GM12892 (cell line): Measurements from ENCODE around the gene KAT2B.
"Not testable (repeated sequence)": the region's sequence is repeated elsewhere in the genome, so short reads cannot be mapped to it uniquely, and the experiment has no call there.

Experiments
- DNase-seq: peaks from one replicate; pipeline ENCODE4 v3.0.0; 2011; ENCODE audit not compliant: insufficient read length
- FAIRE-seq: peaks from 2 replicates; lab custom pipeline; 2011; peaks lifted over from hg19 to GRCh38; lab: Jason Lieb, UNC
- POLR2A ChIP-seq: IDR thresholded peaks from 2 replicates; pipeline ENCODE4 v1.6.1; 2011; ENCODE audit warnings: low read depth, low read length, control low read depth
- POLR2AphosphoS5 ChIP-seq: IDR thresholded peaks from 2 replicates; pipeline ENCODE4 v1.6.1; 2011; ENCODE audit warnings: low read depth, low read length, control low read depth
- TAF1 ChIP-seq: IDR thresholded peaks from 2 replicates; pipeline ENCODE4 v1.6.1; 2011; ENCODE audit warnings: low read depth, mild to moderate bottlenecking, control low read depth, low read length, borderline replicate concordance

KAT2B gene

DNA sequence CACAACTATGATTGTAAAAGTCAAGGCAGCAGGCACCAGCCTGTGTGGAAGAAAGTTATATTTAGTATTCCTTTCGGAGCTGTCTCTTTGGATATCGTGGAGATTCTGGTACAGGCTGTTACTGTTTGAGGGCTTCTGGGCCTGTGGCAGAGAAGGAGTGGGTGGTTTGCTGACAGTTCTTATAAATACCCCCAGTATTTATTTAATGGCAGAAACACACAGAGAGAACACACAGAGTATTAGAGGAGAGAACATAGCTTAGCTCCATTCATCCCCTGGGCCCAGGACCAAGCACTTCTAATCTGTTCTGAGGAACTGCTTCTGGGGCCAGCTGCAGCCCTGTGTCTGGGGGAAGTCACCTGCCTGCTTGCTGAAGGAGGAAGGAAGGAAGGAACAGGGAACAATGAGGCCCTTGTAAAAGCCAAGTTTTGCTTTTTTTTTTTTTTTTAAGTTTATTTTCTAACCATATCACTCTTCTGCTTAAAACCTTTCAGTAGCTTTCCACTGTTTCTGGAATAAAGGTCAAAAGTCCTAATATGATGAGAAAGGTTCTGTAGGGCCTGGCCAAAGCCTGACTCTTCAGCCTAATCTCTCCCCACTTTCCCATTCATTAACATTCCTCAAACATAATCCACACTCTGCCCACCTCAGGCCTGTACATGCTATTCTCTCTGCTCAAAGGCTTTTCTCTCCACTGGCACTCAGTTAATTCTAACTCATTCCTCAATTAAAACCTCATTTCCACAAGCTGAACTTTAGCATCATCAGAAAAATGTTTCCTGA lies 16.4 kb upstream of the KAT2B start:
- DNase-seq (no peak), FAIRE-seq (no peak)
- no peak for TF ChIP-seq POLR2A
- TF ChIP-seq POLR2AphosphoS5: no peak
- TF ChIP-seq TAF1: no peak

DNA sequence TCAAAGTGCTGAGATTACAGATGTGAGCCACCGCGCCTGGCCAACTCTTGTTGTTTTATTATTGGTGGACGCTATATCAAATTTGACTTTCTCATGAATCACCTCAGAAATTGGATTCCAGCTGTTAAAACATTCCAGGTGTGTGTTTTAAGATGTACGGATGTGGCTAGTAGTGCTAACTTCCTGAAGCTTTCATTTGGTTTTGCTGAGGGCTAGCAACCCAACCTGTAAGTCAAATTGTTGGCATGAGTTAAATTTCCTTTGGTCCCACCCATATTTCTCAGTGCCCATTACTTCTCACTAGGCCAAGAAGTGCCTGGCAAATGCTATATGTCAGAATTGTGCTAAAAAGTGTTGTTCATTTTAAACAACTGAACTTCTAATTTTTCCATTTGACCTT lies 13.1 kb upstream of the KAT2B start:
- no peak for FAIRE-seq
- DNase-seq: no peak
- TF ChIP-seq POLR2AphosphoS5 (no peak), POLR2A (no peak), TAF1 (no peak)

DNA sequence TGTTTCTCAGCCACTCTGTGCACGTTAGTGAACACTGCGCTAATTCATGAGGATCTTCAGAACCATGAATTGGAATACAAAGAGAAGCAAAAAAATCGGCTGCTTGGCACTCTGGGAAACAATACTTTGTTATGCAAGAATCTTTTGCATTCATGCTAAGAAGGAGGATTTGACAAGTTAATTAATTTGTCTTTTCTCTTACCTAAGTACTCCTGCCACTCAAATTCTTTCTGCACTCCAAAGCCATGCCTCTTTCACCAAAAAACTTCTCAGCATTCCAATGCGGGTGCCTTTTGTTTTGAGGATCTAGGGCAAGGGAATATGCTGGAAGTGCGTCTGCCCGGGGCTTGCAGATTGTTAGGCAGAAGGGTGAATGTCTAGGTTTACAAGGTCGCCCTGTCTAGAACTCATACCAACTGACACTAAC lies 11.3 kb upstream of the KAT2B start:
- FAIRE-seq (no peak), DNase-seq (no peak)
- TF ChIP-seq TAF1: no peak
- TF ChIP-seq POLR2AphosphoS5: no peak

DNA sequence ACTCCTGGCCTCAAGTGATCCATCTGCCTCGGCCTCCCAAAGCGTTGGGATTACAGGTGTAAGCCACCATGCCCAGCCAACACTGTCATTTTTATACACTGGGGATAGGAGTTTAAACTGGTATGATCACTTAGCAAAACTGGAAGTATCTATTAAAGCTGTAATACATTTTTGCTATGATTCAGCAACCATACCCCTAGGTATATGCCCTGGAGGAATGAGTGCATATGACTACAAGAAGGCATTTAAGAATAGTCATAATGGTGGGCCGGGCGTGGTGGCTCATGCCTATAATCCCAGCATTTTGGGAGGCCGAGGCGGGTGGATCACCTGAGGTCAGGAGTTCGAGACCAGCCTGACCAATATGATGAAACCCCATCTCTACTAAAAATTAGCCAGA lies 8.3 kb upstream of the KAT2B start:
- FAIRE-seq, DNase-seq: not testable (repeated sequence)

DNA sequence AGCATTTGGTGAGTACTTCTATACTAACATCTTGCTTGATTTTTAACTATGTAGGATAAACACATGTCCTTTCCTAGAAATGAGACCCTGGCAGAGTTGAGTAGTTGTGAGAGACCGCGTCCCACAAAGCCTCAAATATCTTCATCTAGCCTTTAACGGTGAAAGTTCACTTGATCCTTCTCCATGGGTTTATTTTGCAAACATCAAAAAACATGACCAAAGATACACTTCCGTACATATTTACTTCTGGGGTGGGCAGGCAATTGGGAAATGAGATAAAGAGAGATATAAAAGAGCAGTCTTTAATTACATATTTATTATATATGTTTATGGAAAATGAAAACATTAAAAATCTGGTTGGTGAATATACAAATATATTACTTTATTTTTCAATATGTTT lies 5.2 kb upstream of the KAT2B start:
- TF ChIP-seq TAF1: no peak
- TF ChIP-seq POLR2AphosphoS5: no peak
- DNase-seq (no peak), FAIRE-seq (no peak)

DNA sequence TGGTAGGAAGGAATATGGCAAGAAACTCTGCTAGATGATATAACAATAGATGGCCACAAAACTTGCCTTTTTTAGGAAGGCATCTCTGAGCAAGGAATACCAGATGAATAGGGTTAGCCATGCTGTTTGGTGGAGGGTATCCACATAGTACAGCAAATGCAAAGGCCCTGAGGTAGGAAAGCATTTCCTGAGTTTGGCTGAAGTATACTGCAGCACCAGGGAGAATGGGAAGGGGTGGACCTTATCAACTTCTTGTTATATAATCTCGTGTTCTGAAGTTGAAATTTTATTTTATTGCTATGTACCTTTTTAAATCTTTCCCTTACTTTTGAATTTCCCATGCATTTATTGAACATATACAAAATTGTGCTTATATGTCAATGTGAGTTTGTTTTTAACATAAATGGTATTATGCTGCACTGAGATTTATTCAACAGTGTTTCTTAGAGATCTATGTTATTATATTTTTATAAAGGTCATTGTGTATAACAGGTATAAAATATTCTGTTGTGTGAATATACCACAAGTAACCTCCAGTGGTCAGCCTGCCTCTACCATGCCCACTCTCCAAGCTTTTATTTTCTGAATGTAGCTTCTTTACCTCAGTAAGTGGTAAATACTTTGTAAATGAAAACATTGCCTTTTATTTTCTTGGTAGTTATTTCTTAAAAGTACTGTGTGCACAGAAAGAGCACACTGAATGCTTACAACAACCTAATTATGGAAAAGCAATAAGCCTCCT lies 2.8 kb upstream of the KAT2B start:
- FAIRE-seq (no peak), DNase-seq (no peak)

DNA sequence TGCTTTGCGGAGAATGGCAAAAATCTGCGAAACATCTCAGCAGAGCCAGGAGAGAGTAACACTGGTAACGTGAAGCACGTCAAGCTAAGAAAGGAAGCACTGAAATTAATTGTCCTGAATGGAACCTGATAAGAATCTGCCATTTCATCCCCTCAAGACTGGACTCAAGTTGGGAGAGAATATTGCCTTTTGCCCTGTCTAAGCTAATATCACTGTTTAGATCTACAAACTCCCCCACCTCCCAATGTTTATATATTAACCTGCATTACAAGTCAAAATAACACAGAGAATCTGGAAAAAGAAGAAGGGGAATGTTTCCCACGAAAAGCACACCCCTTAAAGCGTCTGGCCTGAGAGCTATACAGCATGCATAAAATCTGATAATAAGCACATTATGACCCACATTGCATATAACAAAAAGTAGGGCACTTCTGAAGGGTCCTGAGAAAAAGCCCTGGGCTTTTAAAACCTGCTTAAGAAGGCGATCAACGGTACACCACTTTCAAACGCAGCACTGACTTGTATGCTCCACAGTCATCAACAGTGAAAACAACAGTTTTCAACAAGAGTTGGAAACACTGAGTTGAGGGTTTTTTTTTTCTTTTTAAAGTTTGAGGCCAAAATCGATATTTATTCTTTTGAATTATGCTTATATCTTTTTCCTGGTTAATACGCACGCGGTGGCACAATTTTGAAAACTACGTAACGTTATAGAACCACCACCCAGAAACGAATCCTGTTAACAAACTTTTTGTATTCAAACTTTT lies 1.4 kb upstream of the KAT2B start:
- TF ChIP-seq POLR2A (no peak), TAF1 (no peak), POLR2AphosphoS5 (no peak)
- peak; percentile 27 for FAIRE-seq
- no peak for DNase-seq

More for the DNA sequence above, 2.8 kb upstream of the KAT2B start:
- TF ChIP-seq POLR2A: no peak
- no peak for TF ChIP-seq TAF1
- TF ChIP-seq POLR2AphosphoS5: no peak

DNA sequence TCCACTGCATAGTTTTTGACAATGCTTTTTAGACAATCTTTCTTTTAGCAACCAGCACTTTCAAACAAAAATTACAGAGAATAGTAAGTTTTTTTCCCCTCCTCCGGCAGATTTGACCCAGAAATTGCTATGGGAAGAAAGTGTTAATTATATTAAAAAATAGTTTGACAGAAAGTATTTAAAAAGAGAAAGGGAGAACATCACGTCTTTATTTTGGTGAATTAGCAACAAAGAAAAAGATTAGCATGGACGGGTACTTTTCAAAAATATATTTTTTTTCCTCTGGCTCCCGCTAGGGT lies 831 bp upstream of the KAT2B start:
- FAIRE-seq: no peak
- TF ChIP-seq TAF1: no peak
- no peak for TF ChIP-seq POLR2AphosphoS5
- TF ChIP-seq POLR2A: no peak
- DNase-seq: no peak

DNA sequence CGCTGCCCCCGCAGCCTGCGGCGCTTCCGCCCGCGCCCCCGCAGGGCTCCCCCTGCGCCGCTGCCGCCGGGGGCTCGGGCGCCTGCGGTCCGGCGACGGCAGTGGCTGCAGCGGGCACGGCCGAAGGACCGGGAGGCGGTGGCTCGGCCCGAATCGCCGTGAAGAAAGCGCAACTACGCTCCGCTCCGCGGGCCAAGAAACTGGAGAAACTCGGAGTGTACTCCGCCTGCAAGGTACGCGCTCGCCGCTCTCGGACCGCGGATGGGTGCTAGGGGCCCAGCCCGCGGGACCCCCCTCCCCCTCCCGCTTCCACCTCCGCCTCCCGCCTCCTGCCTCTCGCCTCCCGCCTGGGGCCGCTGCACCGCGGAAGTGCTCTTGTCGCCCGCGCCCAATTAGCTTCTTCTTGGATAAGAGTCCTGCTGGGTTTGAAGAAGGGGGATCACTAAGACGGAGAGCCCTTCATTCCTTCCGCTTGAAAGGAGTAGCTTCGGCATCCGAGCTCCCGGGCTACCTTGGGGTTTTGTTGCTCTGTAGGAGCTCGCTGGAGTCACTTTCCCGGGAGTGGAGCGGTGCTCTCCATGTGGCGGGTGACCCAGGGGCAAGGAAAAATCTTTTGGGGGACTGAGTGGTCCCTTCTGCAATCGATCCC lies 426 bp downstream of the KAT2B start:
- DNase-seq: peak; percentile 58
- no peak for TF ChIP-seq POLR2AphosphoS5
- TF ChIP-seq TAF1: no peak
- no peak for TF ChIP-seq POLR2A
- peak; percentile 44 for FAIRE-seq

DNA sequence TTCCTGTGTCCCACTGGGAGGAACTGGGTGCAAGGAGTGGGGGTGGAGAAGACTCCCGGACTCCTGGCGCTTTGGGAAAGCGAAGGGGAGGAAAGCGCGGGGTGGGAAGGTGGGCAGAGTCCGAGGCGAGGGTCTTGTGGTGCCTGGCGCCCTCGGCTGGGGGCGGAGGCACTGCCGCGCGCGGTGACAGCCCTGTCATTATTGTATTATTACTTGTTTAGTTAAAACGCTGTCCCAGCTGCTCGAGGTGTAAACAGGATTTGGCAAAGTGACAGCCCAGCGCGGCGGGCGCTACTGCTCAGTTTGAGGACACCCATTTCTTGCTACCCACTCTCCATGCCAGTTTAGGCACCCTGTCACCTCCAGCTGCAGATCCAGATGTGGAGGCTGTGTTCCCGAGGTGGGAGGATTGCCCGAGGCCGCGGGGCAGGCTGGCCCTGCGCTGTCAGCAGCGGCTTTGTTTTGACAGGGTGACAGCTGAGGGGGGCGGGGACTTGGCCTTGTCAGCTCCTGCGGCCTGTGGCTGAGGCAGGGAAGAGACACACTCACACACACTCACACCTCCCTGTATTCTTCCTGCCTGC lies 1.0 kb downstream of the KAT2B start:
- FAIRE-seq (peak; percentile 92), DNase-seq (peak; percentile 46)
- TF ChIP-seq POLR2A (no peak), POLR2AphosphoS5 (no peak), TAF1 (no peak)

DNA sequence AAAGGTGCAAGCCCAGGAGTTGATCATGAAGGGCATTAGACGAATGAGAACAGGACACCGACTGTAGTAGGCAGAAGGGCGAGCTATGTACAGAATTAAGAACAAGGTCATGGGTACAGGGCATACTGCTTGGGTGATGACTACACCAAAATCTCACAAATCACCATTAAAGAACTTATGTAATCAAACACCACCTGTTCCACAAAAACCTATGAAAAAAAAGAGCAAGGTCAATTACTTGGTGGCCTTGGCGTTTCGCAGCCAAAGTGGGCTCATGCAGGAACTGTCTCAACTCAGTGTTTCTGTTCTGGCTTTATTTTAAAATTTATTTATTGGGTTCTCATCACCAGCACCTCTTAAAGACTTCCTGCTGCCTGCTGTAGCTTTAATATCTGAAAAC lies 2.1 kb downstream of the KAT2B start:
- FAIRE-seq (no peak), DNase-seq (no peak)
- no peak for TF ChIP-seq TAF1
- no peak for TF ChIP-seq POLR2A
